Osteocyte (in vitro differentiated cells): ENCODE measurements around the gene AZU1. TPM values are rescaled to one million over a fixed set of nuclear protein-coding genes. Genes with fewer than 3 reads are reported as not detected.

ENCODE experiments used
- DNase-seq: peaks from one replicate; pipeline ENCODE4 v3.0.0; 2021; ENCODE audit warnings: mixed read lengths; ENCODE audit not compliant: unreplicated experiment; ENCODE audit errors: extremely low spot score
- H3K27ac Mint-ChIP-seq: one replicate; pipeline ENCODE4 v1.8.0; 2021; ENCODE audit warnings: mild to moderate bottlenecking, mixed read lengths; ENCODE audit not compliant: unreplicated experiment
- H3K27me3 Mint-ChIP-seq: one replicate; pipeline ENCODE4 v1.8.0; 2021; ENCODE audit warnings: mixed read lengths; ENCODE audit not compliant: unreplicated experiment
- H3K36me3 Mint-ChIP-seq: one replicate; pipeline ENCODE4 v1.8.0; 2021; ENCODE audit warnings: mixed read lengths; ENCODE audit not compliant: unreplicated experiment
- H3K4me1 Mint-ChIP-seq: one replicate; pipeline ENCODE4 v1.8.0; 2021; ENCODE audit warnings: mixed read lengths; ENCODE audit not compliant: unreplicated experiment
- H3K4me3 Mint-ChIP-seq: one replicate; pipeline ENCODE4 v1.8.0; 2021; ENCODE audit warnings: mild to moderate bottlenecking, moderate library complexity, mixed read lengths; ENCODE audit not compliant: unreplicated experiment
- H3K9me3 Mint-ChIP-seq: one replicate; pipeline ENCODE4 v1.8.0; 2021; ENCODE audit warnings: mixed read lengths; ENCODE audit not compliant: unreplicated experiment
- CTCF ChIP-seq: fragments of 200-600 bp; sonication (generic); IDR thresholded peaks from 2 replicates; pipeline ENCODE4 v1.5.0; 2021; ENCODE audit warnings: antibody characterized with exemption, mild to moderate bottlenecking, moderate library complexity
- total RNA-seq: library from RNA; stranded (reverse); gene quantifications from 2 replicates; pipeline ENCODE4 v1.2.1, GENCODE V29; 2021

The AZU1 gene
- total RNA-seq, 1 donor from 2014 or later = 0.91 TPM

GRCh38 chr19:843180-843835 is 15.7 kb downstream of the AZU1 start:
- DNase-seq = peak; percentile 83
- no peaks in the 10 kb centered on the region for H3K36me3 Mint-ChIP-seq
- H3K27ac Mint-ChIP-seq = no peak overlapping the region
- H3K4me1 Mint-ChIP-seq = peaks cover 20% of the 10 kb centered on the region
- H3K9me3 Mint-ChIP-seq = no peaks in the 10 kb centered on the region
- TF ChIP-seq CTCF = no peak
- peaks cover 3% of the 10 kb centered on the region for H3K27me3 Mint-ChIP-seq
- H3K4me3 Mint-ChIP-seq = no peak overlapping the region

- Mint-ChIP-seq H3K4me3 (no peak overlapping the region), H3K27ac (no peak overlapping the region), H3K4me1 (peaks cover 21% of the 10 kb centered on the region), H3K36me3 (no peaks in the 10 kb centered on the region), H3K9me3 (no peaks in the 10 kb centered on the region), H3K27me3 (peaks cover 3% of the 10 kb centered on the region)
- DNase-seq = no peak
- TF ChIP-seq CTCF = no peak
Measured at GRCh38 chr19:843836-844545, 16.4 kb downstream of the AZU1 start.

GRCh38 chr19:844546-844971 is 16.9 kb downstream of the AZU1 start:
- H3K4me3 Mint-ChIP-seq = no peak overlapping the region
- no peaks in the 10 kb centered on the region for H3K36me3 Mint-ChIP-seq
- H3K27ac Mint-ChIP-seq = no peak overlapping the region
- H3K4me1 Mint-ChIP-seq = peaks cover 22% of the 10 kb centered on the region
- DNase-seq = no peak
- peaks cover 3% of the 10 kb centered on the region for H3K27me3 Mint-ChIP-seq
- TF ChIP-seq CTCF = no peak
- H3K9me3 Mint-ChIP-seq = no peaks in the 10 kb centered on the region

GRCh38 chr19:845707-846521 is 18.3 kb downstream of the AZU1 start:
- Mint-ChIP-seq H3K27ac (peak overlapping the region; percentile 31), H3K9me3 (no peaks in the 10 kb centered on the region), H3K36me3 (no peaks in the 10 kb centered on the region), H3K4me3 (no peak overlapping the region), H3K4me1 (peaks cover 28% of the 10 kb centered on the region), H3K27me3 (peaks cover 3% of the 10 kb centered on the region)
- no peak for TF ChIP-seq CTCF
- DNase-seq = no peak
